Measurements from ENCODE around the gene PDE2A. TPM values are rescaled to one million over a fixed set of nuclear protein-coding genes. Genes with fewer than 3 reads are reported as not detected.
A peak's percentile ranks its signal among the peaks of the same experiment; 100 is the strongest.

The PDE2A gene
- total RNA-seq, 1 donor from 2014 or later: 4.0 TPM

- Mint-ChIP-seq H3K4me1 (ENCODE audit: low read depth) (peaks cover 19% of the 10 kb centered on the region), H3K9me3 (ENCODE audit: low read depth) (no peaks in the 10 kb centered on the region), H3K36me3 (ENCODE audit: insufficient read depth) (peaks cover 4% of the 10 kb centered on the region), H3K27me3 (no peaks in the 10 kb centered on the region), H3K27ac (no peak overlapping the region), H3K4me3 (ENCODE audit: low read depth) (peak overlapping the region; percentile 58)
- TF ChIP-seq CTCF (IDR thresholded peaks at IDR 0.05; ENCODE audit: unreplicated experiment): no peak
- DNase-seq (ENCODE audit: low spot score, unreplicated experiment): no peak
Measured at GRCh38 chr11:72721276-72721675, 47.1 kb upstream of the PDE2A start.

GRCh38 chr11:72720784-72721183, 46.6 kb upstream of the PDE2A start:
- H3K4me1 Mint-ChIP-seq (ENCODE audit: low read depth): peaks cover 21% of the 10 kb centered on the region
- no peak overlapping the region for H3K27ac Mint-ChIP-seq
- H3K27me3 Mint-ChIP-seq: no peaks in the 10 kb centered on the region
- no peak for TF ChIP-seq CTCF (IDR thresholded peaks at IDR 0.05; ENCODE audit: unreplicated experiment)
- no peaks in the 10 kb centered on the region for H3K9me3 Mint-ChIP-seq (ENCODE audit: low read depth)
- H3K4me3 Mint-ChIP-seq (ENCODE audit: low read depth): peak overlapping the region; percentile 58
- peaks cover 4% of the 10 kb centered on the region for H3K36me3 Mint-ChIP-seq (ENCODE audit: insufficient read depth)
- no peak for DNase-seq (ENCODE audit: low spot score, unreplicated experiment)

- TF ChIP-seq CTCF (IDR thresholded peaks at IDR 0.05; ENCODE audit: unreplicated experiment): no peak
- H3K36me3 Mint-ChIP-seq (ENCODE audit: insufficient read depth): peaks cover 3% of the 10 kb centered on the region
- H3K4me1 Mint-ChIP-seq (ENCODE audit: low read depth): peaks cover 21% of the 10 kb centered on the region
- DNase-seq (ENCODE audit: low spot score, unreplicated experiment): no peak
- no peaks in the 10 kb centered on the region for H3K27me3 Mint-ChIP-seq
- no peak overlapping the region for H3K4me3 Mint-ChIP-seq (ENCODE audit: low read depth)
- no peaks in the 10 kb centered on the region for H3K9me3 Mint-ChIP-seq (ENCODE audit: low read depth)
- no peak overlapping the region for H3K27ac Mint-ChIP-seq
Measured at GRCh38 chr11:72720047-72720446, 45.8 kb upstream of the PDE2A start.

GRCh38 chr11:72719551-72719950, 45.3 kb upstream of the PDE2A start:
- Mint-ChIP-seq H3K9me3 (ENCODE audit: low read depth) (no peaks in the 10 kb centered on the region), H3K4me1 (ENCODE audit: low read depth) (peaks cover 21% of the 10 kb centered on the region), H3K4me3 (ENCODE audit: low read depth) (no peak overlapping the region), H3K36me3 (ENCODE audit: insufficient read depth) (peaks cover 4% of the 10 kb centered on the region), H3K27me3 (no peaks in the 10 kb centered on the region), H3K27ac (peak overlapping the region; percentile 19)
- DNase-seq (ENCODE audit: low spot score, unreplicated experiment): no peak
- no peak for TF ChIP-seq CTCF (IDR thresholded peaks at IDR 0.05; ENCODE audit: unreplicated experiment)

GRCh38 chr11:72719144-72719543, 44.9 kb upstream of the PDE2A start:
- Mint-ChIP-seq H3K4me3 (ENCODE audit: low read depth) (no peak overlapping the region), H3K27me3 (no peaks in the 10 kb centered on the region), H3K36me3 (ENCODE audit: insufficient read depth) (peaks cover 4% of the 10 kb centered on the region), H3K4me1 (ENCODE audit: low read depth) (peaks cover 21% of the 10 kb centered on the region), H3K9me3 (ENCODE audit: low read depth) (no peaks in the 10 kb centered on the region), H3K27ac (no peak overlapping the region)
- no peak for DNase-seq (ENCODE audit: low spot score, unreplicated experiment)
- no peak for TF ChIP-seq CTCF (IDR thresholded peaks at IDR 0.05; ENCODE audit: unreplicated experiment)

Measured in progenitor cell of endocrine pancreas (in vitro differentiated cells).